NCI-H2107 treated with DMSO at 0.1 percent for 48 hours (cell line): Measurements from ENCODE around the gene SLC30A2.
A peak's percentile ranks its signal among the peaks of the same experiment; 100 is the strongest.

Experiments used
- DNase-seq: peaks from one replicate; lab custom pipeline; 2025; ENCODE audit not compliant: unreplicated experiment; lab: John Stamatoyannopoulos, UW

Gene SLC30A2

GRCh38 chr1:26041978-26042377, 3.9 kb downstream of the SLC30A2 start:
- DNase-seq = no peak

GRCh38 chr1:26041401-26041800, 4.5 kb downstream of the SLC30A2 start:
- DNase-seq = no peak

- DNase-seq = no peak
Measured at GRCh38 chr1:26038904-26039303, 7.0 kb downstream of the SLC30A2 start.

- DNase-seq = no peak
Measured at GRCh38 chr1:26038477-26038876, 7.4 kb downstream of the SLC30A2 start.

- DNase-seq = no peak
Measured at GRCh38 chr1:26037904-26038303, 8.0 kb downstream of the SLC30A2 start.

- DNase-seq = no peak
Measured at GRCh38 chr1:26036756-26037281, 9.1 kb downstream of the SLC30A2 start.

- peak; percentile 45 for DNase-seq
Measured at GRCh38 chr1:26035959-26036755, 9.8 kb downstream of the SLC30A2 start.

- peak; percentile 76 for DNase-seq
Measured at GRCh38 chr1:26035203-26035958, 10.5 kb downstream of the SLC30A2 start.

GRCh38 chr1:26034504-26035202, 11.3 kb downstream of the SLC30A2 start:
- DNase-seq = no peak

GRCh38 chr1:26032656-26033357, 13.1 kb downstream of the SLC30A2 start:
- no peak for DNase-seq

- DNase-seq = no peak
Measured at GRCh38 chr1:26031611-26032220, 14.2 kb downstream of the SLC30A2 start.

GRCh38 chr1:26031196-26031595, 14.7 kb downstream of the SLC30A2 start:
- DNase-seq = no peak

GRCh38 chr1:26029864-26030481, 15.9 kb downstream of the SLC30A2 start:
- no peak for DNase-seq

GRCh38 chr1:26029054-26029863, 16.7 kb downstream of the SLC30A2 start:
- DNase-seq = no peak

- DNase-seq = no peak
Measured at GRCh38 chr1:26028490-26028980, 17.4 kb downstream of the SLC30A2 start.

GRCh38 chr1:26027716-26028489, 18.0 kb downstream of the SLC30A2 start:
- DNase-seq = no peak

GRCh38 chr1:26025517-26025916, 20.4 kb downstream of the SLC30A2 start:
- no peak for DNase-seq

GRCh38 chr1:26025060-26025459, 20.9 kb downstream of the SLC30A2 start:
- no peak for DNase-seq
